ENCODE measurements around the gene DCPS. TPM values are rescaled to one million over a fixed set of nuclear protein-coding genes. Genes with fewer than 3 reads are reported as not detected.
"Not testable (repeated sequence)": the region's sequence is repeated elsewhere in the genome, so short reads cannot be mapped to it uniquely, and the experiment has no call there.

DCPS gene
- total RNA-seq, 1 donor: 10.4 TPM

- no peak for TF ChIP-seq CTCF (IDR thresholded peaks at IDR 0.05; ENCODE audit: insufficient read depth, low read depth, low read length)
- H3K4me3 ChIP-seq (ENCODE audit: low read depth, low read length): no peak overlapping the region
- no peak for DNase-seq (ENCODE audit: low read depth)
Observed at GRCh38 chr11:126391286-126391954, 87.6 kb downstream of the DCPS start.

- TF ChIP-seq CTCF (IDR thresholded peaks at IDR 0.05; ENCODE audit: insufficient read depth, low read depth, low read length): peak; percentile 28
- H3K4me3 ChIP-seq (ENCODE audit: low read depth, low read length): no peak overlapping the region
- no peak for DNase-seq (ENCODE audit: low read depth)
Observed at GRCh38 chr11:126391970-126392632, 88.2 kb downstream of the DCPS start.

- no peak for DNase-seq (ENCODE audit: low read depth)
- no peak for TF ChIP-seq CTCF (IDR thresholded peaks at IDR 0.05; ENCODE audit: insufficient read depth, low read depth, low read length)
- no peak overlapping the region for H3K4me3 ChIP-seq (ENCODE audit: low read depth, low read length)
Observed at GRCh38 chr11:126392633-126393013, 88.8 kb downstream of the DCPS start.

GRCh38 chr11:126393143-126393542, 89.3 kb downstream of the DCPS start:
- H3K4me3 ChIP-seq (ENCODE audit: low read depth, low read length): no peak overlapping the region
- TF ChIP-seq CTCF (IDR thresholded peaks at IDR 0.05; ENCODE audit: insufficient read depth, low read depth, low read length): no peak
- no peak for DNase-seq (ENCODE audit: low read depth)

GRCh38 chr11:126394036-126394435, 90.2 kb downstream of the DCPS start:
- no peak for DNase-seq (ENCODE audit: low read depth)
- no peak for TF ChIP-seq CTCF (IDR thresholded peaks at IDR 0.05; ENCODE audit: insufficient read depth, low read depth, low read length)
- H3K4me3 ChIP-seq (ENCODE audit: low read depth, low read length): no peak overlapping the region

- not testable (repeated sequence) for H3K4me3 ChIP-seq (ENCODE audit: low read depth, low read length); DNase-seq (ENCODE audit: low read depth)
Observed at GRCh38 chr11:126394634-126395072, 90.8 kb downstream of the DCPS start.

Small RNA genes within 50 kb of the gene (small RNA-seq; reads per million reads assigned to genes)
- not detected for gene AP001318.3

Other genes with a start within 250 kb of the DCPS start
- 2.3 and 2.6 TPM in 2 replicates for gene CDON, start 241.2 kb upstream of the DCPS start, total RNA-seq
- gene RPUSD4, start 92.4 kb upstream of the DCPS start, total RNA-seq: 18.0 and 19.0 TPM in 2 replicates
- 25.8 and 38.0 TPM in 2 replicates for gene FAM118B, start 92.3 kb upstream of the DCPS start, total RNA-seq
- 85.4 and 102 TPM in 2 replicates for gene SRPRA, start 35.2 kb upstream of the DCPS start, total RNA-seq
- 6.0 and 10.3 TPM in 2 replicates for gene FOXRED1, start 34.9 kb upstream of the DCPS start, total RNA-seq
- 7.4 and 7.8 TPM in 2 replicates for gene TIRAP, start 21.0 kb upstream of the DCPS start, total RNA-seq
- 16.8 and 17.1 TPM in 2 replicates for gene ST3GAL4, start 51.6 kb downstream of the DCPS start, total RNA-seq